HG03196 (cell line): ENCODE measurements around the gene ABCG2.

Experiments used
- ATAC-seq: cut with Tn5 transposase; IDR thresholded peaks from one replicate; pipeline ENCODE4 v1.9.1; 2021; ENCODE audit not compliant: unreplicated experiment

ABCG2 gene

GRCh38 chr4:88158489-88159228 is at the start of gene ABCG2:
Gene ABCG2, minus strand, starts transcription at chr4:88158639. Its CDS starts 18,644 bp downstream, at chr4:88139995.
- ATAC-seq = no peak

- ATAC-seq = no peak
Measured at GRCh38 chr4:88208156-88208555, 49.7 kb upstream of the ABCG2 start.

- ATAC-seq = no peak
Measured at GRCh38 chr4:88207171-88207570, 48.7 kb upstream of the ABCG2 start.

GRCh38 chr4:88204882-88205281 is 46.4 kb upstream of the ABCG2 start:
- ATAC-seq = no peak

GRCh38 chr4:88202443-88202842 is 44.0 kb upstream of the ABCG2 start:
- ATAC-seq = no peak

- no peak for ATAC-seq
Measured at GRCh38 chr4:88200186-88200585, 41.7 kb upstream of the ABCG2 start.

- ATAC-seq = no peak
Measured at GRCh38 chr4:88196523-88197185, 38.2 kb upstream of the ABCG2 start.

GRCh38 chr4:88196013-88196365 is 37.5 kb upstream of the ABCG2 start:
- ATAC-seq = no peak

GRCh38 chr4:88195328-88196012 is 37.0 kb upstream of the ABCG2 start:
- no peak for ATAC-seq

- ATAC-seq = no peak
Measured at GRCh38 chr4:88191404-88191803, 33.0 kb upstream of the ABCG2 start.

GRCh38 chr4:88189881-88190585 is 31.6 kb upstream of the ABCG2 start:
- ATAC-seq = no peak

- no peak for ATAC-seq
Measured at GRCh38 chr4:88189418-88189738, 30.9 kb upstream of the ABCG2 start.

GRCh38 chr4:88188738-88189417 is 30.4 kb upstream of the ABCG2 start:
- no peak for ATAC-seq

GRCh38 chr4:88187766-88188165 is 29.3 kb upstream of the ABCG2 start:
- no peak for ATAC-seq

- no peak for ATAC-seq
Measured at GRCh38 chr4:88185906-88186305, 27.5 kb upstream of the ABCG2 start.

GRCh38 chr4:88179261-88179660 is 20.8 kb upstream of the ABCG2 start:
- no peak for ATAC-seq

- ATAC-seq = no peak
Measured at GRCh38 chr4:88178626-88179231, 20.3 kb upstream of the ABCG2 start.

GRCh38 chr4:88177983-88178625 is 19.7 kb upstream of the ABCG2 start:
- no peak for ATAC-seq

GRCh38 chr4:88172987-88173386 is 14.5 kb upstream of the ABCG2 start:
- ATAC-seq = no peak

- no peak for ATAC-seq
Measured at GRCh38 chr4:88171206-88171605, 12.8 kb upstream of the ABCG2 start.
